Natural killer cell (primary cell): ENCODE measurements around the gene AP3M1. TPM values are rescaled to one million over a fixed set of nuclear protein-coding genes. Genes with fewer than 3 reads are reported as not detected.

ENCODE experiments used
- ATAC-seq, 3 donors: fragments of 150-1000 bp in 2 of 3; fragments of 200-7000 bp in 1 of 3; cut with Tn5 transposase; 1 replicate in 1 of 3; 2 replicates in 2 of 3; pipeline ENCODE4 v1.10.0; 2021; ENCODE audit warnings: mild to moderate bottlenecking in 2 of 3, moderate library complexity in 2 of 3
- DNase-seq, 2 donors: peaks; one replicate each; pipeline versions ENCODE4 v3.0.0 to v3.0.0-alpha.2; 2013 to 2021; ENCODE audit warnings: mixed read lengths in 1 of 2
- H3K27ac ChIP-seq: one replicate; pipeline ENCODE4 v1.5.1; 2013; ENCODE audit warnings: mild to moderate bottlenecking, low read length
- H3K27me3 ChIP-seq: one replicate; pipeline ENCODE4 v1.6.1; 2013; ENCODE audit warnings: low read length; ENCODE audit not compliant: control insufficient read depth, insufficient read depth
- H3K36me3 ChIP-seq: one replicate; pipeline ENCODE4 v1.6.1; 2013; ENCODE audit warnings: low read length; ENCODE audit not compliant: control insufficient read depth, insufficient read depth
- H3K4me1 ChIP-seq: one replicate; pipeline ENCODE4 v1.6.1; 2013; ENCODE audit warnings: low read length; ENCODE audit not compliant: control insufficient read depth, insufficient read depth
- H3K4me3 ChIP-seq: one replicate; pipeline ENCODE4 v1.5.1; 2013; ENCODE audit warnings: low read length
- H3K9me3 ChIP-seq: one replicate; pipeline ENCODE4 v1.6.1; 2013; ENCODE audit warnings: low read length; ENCODE audit not compliant: control insufficient read depth, insufficient read depth
- H3K27ac Mint-ChIP-seq, 2 donors: one replicate each; pipeline ENCODE4 v1.8.0; 2022; ENCODE audit warnings: mild to moderate bottlenecking in 2 of 2, mixed read lengths in 2 of 2, moderate library complexity in 1 of 2
- H3K27me3 Mint-ChIP-seq, 2 donors: one replicate each; pipeline ENCODE4 v1.8.0; 2022; ENCODE audit warnings: low read depth in 2 of 2, mixed read lengths in 2 of 2
- H3K36me3 Mint-ChIP-seq: one replicate; pipeline ENCODE4 v1.8.0; 2022; ENCODE audit warnings: mixed read lengths
- H3K4me1 Mint-ChIP-seq, 2 donors: one replicate each; pipeline ENCODE4 v1.8.0; 2022; ENCODE audit warnings: mixed read lengths in 2 of 2
- H3K4me3 Mint-ChIP-seq: one replicate; pipeline ENCODE4 v1.8.0; 2022; ENCODE audit warnings: mild to moderate bottlenecking, moderate library complexity, mixed read lengths
- H3K9me3 Mint-ChIP-seq, 2 donors: one replicate each; pipeline ENCODE4 v1.8.0; 2022; ENCODE audit warnings: mixed read lengths in 2 of 2
- CTCF ChIP-seq: fragments of 200-600 bp; IDR thresholded peaks from one replicate; pipeline ENCODE4 v1.8.0; 2022; ENCODE audit warnings: antibody characterized with exemption
- WGBS: methylation state at CpG from one replicate; pipeline ENCODE4 v1.1.7; 2013; ENCODE audit warnings: missing lambda C conversion rate; ENCODE audit not compliant: insufficient coverage; 5-methylcytosine and 5-hydroxymethylcytosine counted together
- intact Hi-C: fragments of 100-400 bp; cut with micrococcal nuclease; formaldehyde crosslinking; loops from one replicate; pipeline ENCODE4 v1.14.2; 2022
- total RNA-seq, 4 donors: library from RNA; stranded (reverse); fragments of 120-200 nt in 1 of 4; gene quantifications; one replicate each; pipeline versions ENCODE4 v1.2.3 to v1.2.4, GENCODE V29; 2013 to 2022

AP3M1 gene
- total RNA-seq, 3 donors from 2014 or later (not counting 1 experiment from before 2014, with no cell fraction given), result 40.6 to 48.8 (median 41.5) TPM

GRCh38 chr10:74178042-74178791 is 27.6 kb upstream of the AP3M1 start:
- DNase-seq (no peak), ATAC-seq (no peak)
- WGBS, result 98% methylated on average over 4 of the region's 5 CpGs
- H3K4me1 Mint-ChIP-seq, result peaks cover 15 to 32% of the 10 kb centered on the region in 2 donors
- no peaks in the 10 kb centered on the region for H3K27me3 Mint-ChIP-seq
- no peaks in the 10 kb centered on the region for H3K9me3 Mint-ChIP-seq
- Histone ChIP-seq H3K36me3 (no peaks in the 10 kb centered on the region), H3K4me3 (no peak overlapping the region), H3K4me1 (peaks cover 14% of the 10 kb centered on the region), H3K27ac (no peak overlapping the region), H3K27me3 (no peaks in the 10 kb centered on the region), H3K9me3 (no peaks in the 10 kb centered on the region)
- no peak for TF ChIP-seq CTCF
- H3K36me3 Mint-ChIP-seq, result no peaks in the 10 kb centered on the region
- H3K27ac Mint-ChIP-seq, result peak overlapping the region; percentile 91 to 95
- intact Hi-C loops, result loop anchor here (5.0 kb wide), 1 partner anchor 391 kb away; the partner anchor contains the start of gene ZSWIM8
- peak overlapping the region; percentile 15 for H3K4me3 Mint-ChIP-seq

- no peaks in the 10 kb centered on the region for H3K9me3 Mint-ChIP-seq
- H3K4me1 Mint-ChIP-seq, result peaks cover 15 to 32% of the 10 kb centered on the region in 2 donors
- Histone ChIP-seq H3K36me3 (no peaks in the 10 kb centered on the region), H3K27ac (peak overlapping the region; percentile 84), H3K4me3 (peak overlapping the region; percentile 80), H3K9me3 (no peaks in the 10 kb centered on the region), H3K27me3 (no peaks in the 10 kb centered on the region), H3K4me1 (peaks cover 14% of the 10 kb centered on the region)
- DNase-seq (peak in 1 of 2 donors; percentile 56), ATAC-seq (peak in 1 of 3 donors; percentile 13)
- TF ChIP-seq CTCF, result no peak
- no peaks in the 10 kb centered on the region for H3K27me3 Mint-ChIP-seq
- no peaks in the 10 kb centered on the region for H3K36me3 Mint-ChIP-seq
- H3K4me3 Mint-ChIP-seq, result peak overlapping the region; percentile 97
- H3K27ac Mint-ChIP-seq, result peak overlapping the region; percentile 91 to 95
- 4% methylated on average over 11 of the region's 13 CpGs for WGBS
- intact Hi-C loops, result loop anchor here (2.0 to 5.0 kb wide), 2 partner anchors 390 to 1034 kb away; partner anchors contain the start of genes VDAC2 and ZSWIM8
Observed at GRCh38 chr10:74177140-74177677, 26.6 kb upstream of the AP3M1 start.

GRCh38 chr10:74176380-74177139 is 25.9 kb upstream of the AP3M1 start:
- H3K27me3 ChIP-seq, result no peaks in the 10 kb centered on the region
- under 1% methylated on average over 72 of the region's 72 CpGs for WGBS
- no peaks in the 10 kb centered on the region for H3K9me3 ChIP-seq
- ATAC-seq (peak; percentile 92 to 99 (median 95)), DNase-seq (peak; percentile 92 to 98)
- intact Hi-C loops, result loop anchor here (1.0 to 5.0 kb wide), 4 partner anchors 25 to 1034 kb away; partner anchors contain the start of genes ADK, KAT6B, VDAC2 and ZSWIM8
- peak overlapping the region; percentile 91 to 95 for H3K27ac Mint-ChIP-seq
- H3K36me3 Mint-ChIP-seq, result no peaks in the 10 kb centered on the region
- TF ChIP-seq CTCF, result no peak
- no peaks in the 10 kb centered on the region for H3K9me3 Mint-ChIP-seq
- H3K4me1 Mint-ChIP-seq, result peaks cover 15 to 32% of the 10 kb centered on the region in 2 donors
- H3K27me3 Mint-ChIP-seq, result no peaks in the 10 kb centered on the region
- H3K36me3 ChIP-seq, result no peaks in the 10 kb centered on the region
- H3K4me3 Mint-ChIP-seq, result peak overlapping the region; percentile 97
- peaks cover 14% of the 10 kb centered on the region for H3K4me1 ChIP-seq
- H3K4me3 ChIP-seq, result peak overlapping the region; percentile 80
- peak overlapping the region; percentile 84 for H3K27ac ChIP-seq
